HFF-Myc (cell line): ENCODE results near the gene UNC45A.

Source experiments
- DNase-seq: peaks from one replicate; pipeline ENCODE4 v3.0.0-alpha.2; 2011; ENCODE audit warnings: low read depth; ENCODE audit errors: extremely low read depth
- H3K4me3 ChIP-seq: replicated peaks from 2 replicates; pipeline ENCODE4 v1.5.1; 2011; ENCODE audit warnings: low read depth, mild to moderate bottlenecking, control low read depth, low read length
- CTCF ChIP-seq: IDR thresholded peaks from 2 replicates; pipeline ENCODE4 v1.5.1; 2012; ENCODE audit warnings: mild to moderate bottlenecking, low read depth, low read length, control low read depth; ENCODE audit errors: missing control alignments

UNC45A gene

GRCh38 chr15:90910441-90911301, 24.4 kb upstream of the UNC45A start:
- H3K4me3 ChIP-seq = no peak overlapping the region
- no peak for TF ChIP-seq CTCF
- DNase-seq = no peak

GRCh38 chr15:90911302-90911623, 23.8 kb upstream of the UNC45A start:
- no peak for DNase-seq
- no peak for TF ChIP-seq CTCF
- H3K4me3 ChIP-seq = no peak overlapping the region

DNA sequence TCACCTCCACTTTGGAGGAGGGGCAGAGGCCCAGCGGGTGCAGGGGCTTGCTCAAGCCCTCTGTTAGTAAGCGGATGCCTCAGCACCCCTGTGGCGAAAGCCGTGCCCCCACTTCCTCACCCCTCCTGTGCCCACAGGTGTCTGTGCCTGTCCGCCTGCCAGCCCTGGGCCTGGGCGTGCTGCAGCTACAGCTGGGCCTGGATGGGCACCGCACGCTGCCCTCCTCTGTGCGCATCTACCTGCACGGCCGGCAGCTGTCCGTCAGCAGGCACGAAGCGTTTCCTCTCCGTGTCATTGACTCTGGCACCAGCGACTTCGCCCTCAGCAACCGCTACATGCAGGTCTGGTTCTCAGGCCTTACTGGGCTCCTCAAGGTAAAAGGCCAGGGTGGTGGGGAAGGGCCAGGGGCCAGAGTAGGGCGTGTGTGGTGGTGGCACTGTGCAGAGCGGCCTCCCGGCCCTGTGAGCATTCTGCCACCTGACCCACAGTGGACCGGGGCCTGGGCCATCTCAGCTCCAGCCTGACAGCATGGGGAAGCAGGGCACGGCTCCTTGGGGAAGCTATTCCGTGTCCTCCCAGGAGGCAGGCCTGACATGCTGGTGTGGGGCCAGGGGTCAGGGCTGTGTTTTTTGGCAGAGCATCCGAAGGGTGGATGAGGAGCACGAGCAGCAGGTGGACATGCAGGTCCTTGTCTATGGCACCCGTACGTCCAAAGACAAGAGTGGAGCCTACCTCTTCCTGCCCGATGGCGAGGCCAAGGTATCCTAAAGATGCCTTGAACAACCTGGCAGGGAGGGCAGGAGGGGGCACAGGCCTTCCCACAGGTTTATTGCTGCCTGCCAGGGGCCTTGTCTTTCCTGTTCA, 22.9 kb upstream of the UNC45A start:
- H3K4me3 ChIP-seq = no peak overlapping the region
- no peak for TF ChIP-seq CTCF
- DNase-seq = no peak

DNA sequence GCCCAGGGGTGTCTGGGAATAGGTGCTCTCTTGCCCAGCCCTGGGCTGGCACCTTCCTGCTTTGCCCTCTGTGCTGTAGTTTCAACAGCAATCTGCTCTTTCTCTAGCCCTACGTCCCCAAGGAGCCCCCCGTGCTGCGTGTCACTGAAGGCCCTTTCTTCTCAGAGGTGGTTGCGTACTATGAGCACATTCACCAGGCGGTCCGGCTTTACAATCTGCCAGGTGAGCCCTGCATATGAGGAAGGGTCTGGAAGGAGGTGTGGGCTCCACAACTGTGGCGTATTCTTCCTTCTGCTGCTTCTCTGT, 22.4 kb upstream of the UNC45A start:
- no peak for DNase-seq
- TF ChIP-seq CTCF = no peak
- H3K4me3 ChIP-seq = no peak overlapping the region

DNA sequence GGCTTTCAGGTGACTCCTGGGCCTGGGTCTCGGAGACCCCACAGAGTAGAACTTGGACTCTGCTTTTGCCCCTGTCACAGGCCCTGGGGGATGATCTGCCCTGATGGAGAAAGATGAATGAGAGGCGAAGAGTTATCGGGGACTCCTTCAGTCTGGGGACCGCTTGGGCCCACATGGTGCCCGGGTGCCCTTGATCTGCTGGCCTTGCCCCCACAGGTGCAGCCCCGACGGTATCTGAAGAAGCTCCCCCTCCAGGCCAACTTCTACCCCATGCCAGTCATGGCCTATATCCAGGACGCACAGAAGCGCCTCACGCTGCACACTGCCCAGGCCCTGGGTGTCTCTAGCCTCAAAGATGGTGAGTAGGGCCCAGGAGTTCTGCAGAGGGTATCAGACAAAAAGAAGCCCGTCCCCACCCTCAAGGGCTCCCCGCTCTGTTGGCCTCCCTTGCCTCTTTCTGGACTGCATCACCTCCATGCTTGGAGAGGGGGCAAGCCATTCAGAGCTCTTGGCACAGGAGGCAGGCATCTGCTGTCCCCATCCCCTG, 21.6 kb upstream of the UNC45A start:
- no peak overlapping the region for H3K4me3 ChIP-seq
- DNase-seq = no peak
- no peak for TF ChIP-seq CTCF

DNA sequence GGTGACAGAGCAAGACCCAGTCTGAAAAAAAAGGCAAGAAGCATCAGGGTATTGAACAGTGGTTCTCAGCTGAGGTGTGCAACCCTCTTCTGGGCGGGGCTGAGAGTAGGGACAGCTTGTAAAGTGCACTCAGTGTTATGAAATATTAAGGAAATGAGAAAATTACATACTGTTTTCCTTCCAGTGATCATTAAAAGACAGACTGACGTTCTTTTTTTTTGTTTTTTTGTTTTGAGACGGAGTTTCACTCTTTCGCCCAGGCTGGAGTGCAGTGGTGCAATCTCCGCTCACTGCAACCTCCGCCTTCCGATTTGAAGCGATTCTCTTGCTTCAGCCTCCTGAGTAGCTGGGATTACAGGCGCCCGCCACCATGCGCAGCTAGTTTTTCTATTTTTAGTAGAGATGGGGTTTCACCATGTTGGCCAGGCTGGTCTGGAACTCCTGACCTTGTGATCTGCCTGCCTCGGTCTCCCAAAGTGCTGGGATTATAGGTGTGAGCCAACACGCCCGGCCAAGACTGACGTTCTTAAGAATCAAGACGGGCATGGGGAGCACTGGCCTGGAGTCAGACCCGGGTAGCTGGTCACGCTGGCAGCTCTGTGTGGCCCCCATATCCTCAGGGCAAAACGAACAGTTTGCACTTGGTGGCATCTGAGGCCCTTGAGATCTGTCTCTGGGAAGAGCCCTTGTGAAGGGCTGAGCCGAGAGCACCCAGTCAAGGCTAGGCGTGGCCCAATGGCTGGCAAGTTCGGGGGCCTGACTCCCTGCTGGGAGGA, 20.6 kb upstream of the UNC45A start:
- no peak for TF ChIP-seq CTCF
- no peak for DNase-seq
- H3K4me3 ChIP-seq = no peak overlapping the region
